ENCODE measurements around the gene PTCD2.

- TF ChIP-seq CTCF (IDR thresholded peaks at IDR 0.05; ENCODE audit: low read depth, low read length, poor library complexity, severe bottlenecking) (no peak), EZH2phosphoT487 (IDR thresholded peaks at IDR 0.05; ENCODE audit: borderline replicate concordance, low read length) (no peak)
Measured at GRCh38 chr5:72383726-72384125, 63.6 kb downstream of the PTCD2 start.

Measured in DOHH2 (cell line).